GM18858 (cell line): ENCODE measurements around the gene KHSRP.

ENCODE experiments used
- ATAC-seq: cut with Tn5 transposase; IDR thresholded peaks from one replicate; pipeline ENCODE4 v1.9.1; 2021; ENCODE audit not compliant: unreplicated experiment

KHSRP gene

DNA sequence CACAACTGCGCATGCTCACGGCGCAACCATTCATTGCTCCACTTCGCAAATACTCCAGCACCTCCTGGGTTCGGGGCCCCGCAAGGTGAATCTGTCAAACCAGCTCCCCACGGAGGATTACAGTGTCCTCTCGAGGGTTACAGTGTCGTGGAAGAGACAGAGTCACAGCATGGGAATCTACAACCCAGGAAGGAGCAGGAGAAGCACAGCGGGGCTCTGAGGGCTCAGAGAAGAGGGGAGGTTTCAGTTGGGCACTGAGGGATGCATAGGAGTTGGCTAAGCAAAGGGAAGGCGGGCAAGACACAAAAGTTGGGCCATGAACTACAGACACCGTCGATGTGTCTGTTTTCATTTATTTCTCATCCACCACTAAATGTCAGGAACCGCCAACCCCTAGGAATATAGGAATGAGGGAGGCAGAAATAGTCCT, 30.6 kb downstream of the KHSRP start:
- no peak for ATAC-seq

DNA sequence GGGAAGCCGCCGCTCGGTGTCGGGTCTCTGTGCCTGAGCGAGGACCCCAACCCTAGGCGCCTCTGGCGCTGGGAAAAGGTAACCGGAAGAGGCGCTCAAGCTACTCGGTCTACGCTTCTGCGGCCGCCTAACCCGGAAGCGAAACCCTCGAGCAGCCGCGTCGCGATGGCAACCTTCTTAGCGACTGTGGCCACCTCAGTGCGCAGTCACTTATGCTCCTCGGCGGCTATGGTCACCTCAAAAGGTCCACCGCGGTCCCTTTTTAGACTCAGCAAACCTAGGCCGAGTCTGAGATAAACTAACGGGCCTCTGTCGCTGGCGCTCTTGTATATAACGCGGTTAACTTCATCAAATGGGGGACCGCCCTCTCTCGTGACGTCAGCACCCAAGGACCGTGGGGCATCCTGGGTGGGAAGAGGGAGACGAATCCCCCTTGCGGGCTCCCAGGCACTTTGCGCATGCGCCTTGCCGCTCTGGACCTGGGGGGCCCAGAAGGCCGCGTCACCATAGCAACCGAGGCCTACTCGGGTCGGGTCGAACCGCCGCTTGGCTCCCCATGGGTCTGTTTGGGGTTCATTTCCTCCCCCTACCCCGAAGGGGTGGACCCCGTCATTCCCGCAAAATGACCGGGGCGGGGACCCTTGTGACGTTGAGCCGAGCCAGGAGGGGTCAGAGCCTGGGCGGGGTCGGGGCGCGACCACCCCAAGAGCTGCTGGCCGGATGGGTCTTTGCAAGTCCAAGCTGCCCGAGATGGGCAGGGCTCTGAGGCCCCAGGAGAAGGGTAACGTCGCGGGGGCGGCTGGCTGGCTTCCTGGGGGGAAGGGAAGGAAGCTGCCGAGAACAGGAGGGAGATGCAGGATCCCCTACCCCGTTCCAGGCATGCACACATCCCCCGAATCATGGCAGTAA, 31.3 kb downstream of the KHSRP start, which contains the start of gene GTF2F1:
GTF2F1 (minus strand) TSS at position 91 of the 909 bp plus-strand sequence. CDS start 169 bp downstream, outside the sequence.
- ATAC-seq: peak; percentile 60

DNA sequence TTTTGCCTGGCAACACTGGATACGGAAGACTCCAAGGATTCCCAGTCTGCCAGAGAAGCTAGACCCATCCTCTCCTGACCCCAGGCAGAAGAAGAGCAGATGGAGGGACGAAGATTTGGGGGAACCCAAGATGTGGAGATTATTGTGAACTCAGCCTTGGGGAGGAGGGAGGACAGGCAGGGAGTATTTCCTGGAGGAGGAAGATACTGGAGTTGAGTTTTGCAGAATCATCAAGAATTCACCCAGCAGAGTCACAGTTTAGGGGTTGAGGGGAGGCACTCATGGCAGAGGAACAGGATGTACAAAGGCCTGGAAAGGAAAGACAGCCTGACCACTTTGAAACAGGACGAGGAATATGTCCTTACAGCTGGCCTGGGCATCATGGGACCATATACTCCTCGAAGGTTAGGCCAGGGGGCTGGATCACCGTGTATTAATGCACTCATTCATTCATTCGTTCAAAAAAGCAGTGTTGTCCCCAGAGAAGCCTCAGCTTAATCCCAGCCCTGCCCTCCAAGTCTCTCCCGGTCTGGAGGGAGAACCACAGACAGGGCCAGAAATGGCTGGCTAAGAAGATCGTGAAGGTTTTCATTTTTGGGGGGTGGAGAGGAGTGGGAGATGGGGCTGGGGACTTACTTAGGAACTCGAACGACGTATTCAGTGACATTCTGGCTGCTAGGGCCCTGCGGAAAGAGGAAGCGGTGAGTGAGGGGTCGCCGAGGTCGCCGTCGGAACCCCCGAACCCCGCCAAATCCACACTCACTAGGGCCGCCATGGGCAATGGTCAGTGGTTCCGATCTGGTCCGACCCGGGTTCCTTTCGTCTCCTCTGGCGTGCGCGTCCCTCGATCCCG, 32.2 kb downstream of the KHSRP start:
- no peak for ATAC-seq

GRCh38 chr19:6387372-6387771, 37.2 kb downstream of the KHSRP start:
- ATAC-seq: no peak

DNA sequence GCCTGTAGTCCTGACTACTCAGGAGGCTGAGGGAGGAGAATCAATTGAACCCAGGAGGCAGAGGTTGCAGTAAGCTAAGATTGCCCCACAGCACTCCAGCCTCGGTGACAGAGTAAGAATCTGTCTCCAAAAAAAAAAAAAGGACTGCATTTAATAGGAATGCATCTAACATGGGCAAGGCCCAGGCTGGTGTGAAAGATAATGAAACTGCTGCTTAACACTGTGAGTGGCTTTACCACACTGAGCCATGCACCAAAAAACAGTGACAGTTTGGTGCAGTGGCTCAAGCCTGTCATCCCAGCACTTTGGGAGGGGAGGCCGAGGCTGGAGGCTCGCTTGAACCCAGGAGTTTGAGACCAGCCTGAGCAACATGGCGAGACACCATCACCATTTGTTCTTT, 40.2 kb downstream of the KHSRP start:
- no peak for ATAC-seq

DNA sequence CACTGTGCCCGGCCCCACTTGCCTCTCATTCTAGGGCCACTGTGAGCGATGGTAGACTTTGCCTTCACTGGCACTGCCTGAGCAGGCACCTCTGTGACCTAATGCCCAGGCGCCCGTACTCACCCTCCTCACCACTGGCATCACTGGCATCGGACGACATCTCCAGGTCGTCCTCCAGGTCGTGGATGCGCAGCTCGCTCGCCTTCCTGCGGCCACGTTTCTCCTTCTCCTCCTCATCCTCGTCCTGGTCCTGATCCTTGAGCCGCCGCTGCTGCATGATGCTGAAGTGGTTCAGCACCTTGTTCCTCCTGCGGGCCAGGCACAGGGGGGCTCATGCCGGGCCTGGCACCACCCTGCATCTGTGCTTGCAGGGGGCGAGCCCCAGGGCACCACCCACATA, 41.4 kb downstream of the KHSRP start:
- no peak for ATAC-seq

GRCh38 chr19:6381030-6381750, 43.4 kb downstream of the KHSRP start:
- no peak for ATAC-seq

DNA sequence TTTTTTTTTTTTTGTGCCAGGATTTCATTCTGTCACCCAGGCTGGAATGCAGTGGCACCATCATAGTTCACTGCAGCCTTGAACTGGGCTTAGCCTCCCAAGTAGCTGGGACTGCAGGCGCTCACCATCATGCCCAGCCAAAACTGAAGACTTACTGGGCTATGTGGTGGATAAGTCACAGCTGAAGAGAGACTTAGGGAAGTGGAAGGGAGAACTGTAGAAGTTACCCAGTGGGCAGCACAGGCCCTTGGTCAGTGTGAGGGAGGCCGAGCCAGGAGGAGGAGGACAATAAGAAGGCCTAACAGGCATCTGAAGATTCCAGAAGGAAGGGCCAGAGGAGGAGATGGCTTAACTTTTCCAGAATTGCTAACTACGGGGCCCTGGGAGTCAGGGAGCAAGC, 44.9 kb downstream of the KHSRP start:
- no peak for ATAC-seq

GRCh38 chr19:6378486-6378885, 46.1 kb downstream of the KHSRP start:
- no peak for ATAC-seq

GRCh38 chr19:6378041-6378440, 46.6 kb downstream of the KHSRP start:
- no peak for ATAC-seq

GRCh38 chr19:6376512-6377190, 48.0 kb downstream of the KHSRP start:
- ATAC-seq: no peak

DNA sequence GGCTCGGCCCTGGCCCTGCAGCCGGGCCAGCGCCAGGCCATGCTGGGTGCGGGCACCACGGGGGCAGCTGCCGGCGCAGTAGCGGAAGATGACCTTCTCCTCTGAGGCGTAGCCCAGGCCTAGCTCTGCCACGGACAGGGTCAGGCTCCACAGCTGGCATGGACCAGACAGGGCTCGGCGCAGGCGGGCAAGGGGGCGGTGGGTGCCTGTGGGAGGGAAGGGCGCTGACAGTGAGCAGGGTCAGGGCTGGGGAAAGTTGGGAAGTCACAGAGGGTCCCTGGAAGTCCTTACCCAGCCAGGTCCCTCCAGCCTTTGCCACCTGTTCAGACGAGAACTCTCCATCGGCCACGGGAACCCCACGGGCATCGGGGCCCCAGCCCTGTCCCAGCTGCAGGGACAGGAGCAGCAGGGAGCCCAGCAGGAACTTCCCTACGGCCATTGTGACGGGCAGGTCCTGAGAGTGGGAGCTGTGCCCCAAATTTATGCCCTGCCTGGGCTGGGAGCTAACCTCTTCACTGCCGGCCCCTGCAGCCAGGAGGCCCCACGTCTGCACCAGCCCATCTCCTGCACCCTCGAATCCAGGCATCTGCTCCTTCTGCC, 49.1 kb downstream of the KHSRP start, which contains the start of gene PSPN:
PSPN (minus strand) TSS at position 523 of the 600 bp plus-strand sequence; CDS start at position 439, 84 bp downstream.
- ATAC-seq: no peak

DNA sequence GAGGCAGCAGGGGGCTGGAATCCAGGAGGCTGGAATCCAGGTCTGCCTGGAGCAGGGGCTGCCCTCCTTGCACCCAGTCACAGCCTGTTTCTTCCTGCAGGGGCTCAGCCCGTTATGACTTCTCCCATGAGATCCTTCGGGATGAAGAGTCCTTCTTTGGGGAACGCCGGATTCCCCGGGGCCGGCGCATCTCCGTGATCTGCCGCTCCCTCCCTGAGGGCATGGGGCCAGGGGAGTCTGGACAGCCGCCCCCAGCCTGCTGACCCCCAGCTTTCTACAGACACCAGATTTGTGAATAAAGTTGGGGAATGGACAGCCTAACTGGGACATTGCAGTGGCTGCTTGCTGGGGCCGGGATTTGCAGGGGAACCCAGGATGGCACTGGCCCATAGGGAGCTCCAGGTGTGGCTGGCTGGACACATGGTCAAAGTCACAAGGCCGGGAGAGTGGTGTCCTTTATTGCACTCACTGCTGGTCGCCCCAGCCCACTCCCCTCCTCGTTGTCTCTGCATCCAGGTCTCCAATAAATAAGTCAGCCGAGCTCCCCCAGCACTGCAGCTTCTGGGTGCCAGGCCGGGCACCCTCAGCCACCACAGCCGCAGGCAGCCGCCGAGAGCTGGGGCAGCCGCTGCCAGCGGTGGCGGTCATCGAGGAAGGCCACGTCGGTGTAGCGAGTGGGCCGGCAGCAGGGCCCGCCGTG, 49.8 kb downstream of the KHSRP start:
- ATAC-seq: no peak

- ATAC-seq: no peak
Measured at GRCh38 chr19:6374161-6374709, 50.4 kb downstream of the KHSRP start.

GRCh38 chr19:6373813-6374108, 50.9 kb downstream of the KHSRP start:
- no peak for ATAC-seq

- ATAC-seq: no peak
Measured at GRCh38 chr19:6373096-6373812, 51.4 kb downstream of the KHSRP start.

DNA sequence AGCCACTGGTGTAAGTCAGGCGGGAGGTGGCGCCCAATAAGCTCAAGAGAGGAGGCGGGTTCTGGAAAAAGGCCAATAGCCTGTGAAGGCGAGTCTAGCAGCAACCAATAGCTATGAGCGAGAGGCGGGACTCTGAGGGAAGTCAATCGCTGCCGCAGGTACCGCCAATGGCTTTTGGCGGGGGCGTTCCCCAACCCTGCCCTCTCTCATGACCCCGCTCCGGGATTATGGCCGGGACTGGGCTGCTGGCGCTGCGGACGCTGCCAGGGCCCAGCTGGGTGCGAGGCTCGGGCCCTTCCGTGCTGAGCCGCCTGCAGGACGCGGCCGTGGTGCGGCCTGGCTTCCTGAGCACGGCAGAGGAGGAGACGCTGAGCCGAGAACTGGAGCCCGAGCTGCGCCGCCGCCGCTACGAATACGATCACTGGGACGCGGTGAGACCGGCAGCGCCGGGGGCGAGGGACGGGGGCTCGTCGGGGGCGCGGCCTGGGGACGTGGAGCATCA, 52.0 kb downstream of the KHSRP start, which contains the start of gene ALKBH7:
ALKBH7 (plus strand) TSS at position 201 of the 502 bp plus-strand sequence; CDS start at position 228, 27 bp downstream.
- peak; percentile 69 for ATAC-seq

- ATAC-seq: no peak
Measured at GRCh38 chr19:6364353-6364752, 60.3 kb downstream of the KHSRP start.
